COR-L47 (cell line): Measurements from ENCODE around the gene MND1.
A peak's percentile ranks its signal among the peaks of the same experiment; 100 is the strongest.

Source experiments
- DNase-seq: peaks from one replicate; lab custom pipeline; 2025; lab: John Stamatoyannopoulos, UW

MND1 gene, protein sequence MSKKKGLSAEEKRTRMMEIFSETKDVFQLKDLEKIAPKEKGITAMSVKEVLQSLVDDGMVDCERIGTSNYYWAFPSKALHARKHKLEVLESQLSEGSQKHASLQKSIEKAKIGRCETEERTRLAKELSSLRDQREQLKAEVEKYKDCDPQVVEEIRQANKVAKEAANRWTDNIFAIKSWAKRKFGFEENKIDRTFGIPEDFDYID

GRCh38 chr4:153344131-153345011, at the start of gene MND1:
MND1 (plus strand) TSS chr4:153344688; CDS start chr4:153344738, 50 bp downstream.
- DNase-seq, result peak; percentile 82

DNA sequence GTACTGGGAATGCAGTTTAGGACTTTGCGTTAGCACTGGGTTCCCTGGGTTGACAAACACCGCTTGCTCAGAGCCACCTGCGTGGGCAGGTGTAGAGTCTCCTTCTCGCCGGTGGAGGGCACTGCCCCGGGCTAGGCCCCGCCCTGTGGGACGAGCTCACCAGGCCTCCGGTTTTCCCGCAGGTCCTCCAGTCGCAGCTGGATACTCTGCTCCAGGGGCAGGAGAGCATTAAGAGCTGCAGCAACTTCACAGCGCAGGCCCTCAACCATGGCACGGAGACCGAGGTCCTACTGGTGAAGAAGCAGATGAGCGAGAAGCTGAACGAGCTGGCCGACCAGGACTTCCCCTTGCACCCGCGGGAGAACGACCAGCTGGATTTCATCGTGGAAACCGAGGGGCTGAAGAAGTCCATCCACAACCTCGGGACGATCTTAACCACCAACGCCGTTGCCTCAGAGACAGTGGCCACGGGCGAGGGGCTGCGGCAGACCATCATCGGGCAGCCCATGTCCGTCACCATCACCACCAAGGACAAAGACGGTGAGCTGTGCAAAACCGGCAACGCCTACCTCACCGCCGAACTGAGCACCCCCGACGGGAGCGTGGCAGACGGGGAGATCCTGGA, 49.2 kb upstream of the MND1 start:
- no peak for DNase-seq

GRCh38 chr4:153296040-153296823, 48.3 kb upstream of the MND1 start:
- DNase-seq, result no peak

DNA sequence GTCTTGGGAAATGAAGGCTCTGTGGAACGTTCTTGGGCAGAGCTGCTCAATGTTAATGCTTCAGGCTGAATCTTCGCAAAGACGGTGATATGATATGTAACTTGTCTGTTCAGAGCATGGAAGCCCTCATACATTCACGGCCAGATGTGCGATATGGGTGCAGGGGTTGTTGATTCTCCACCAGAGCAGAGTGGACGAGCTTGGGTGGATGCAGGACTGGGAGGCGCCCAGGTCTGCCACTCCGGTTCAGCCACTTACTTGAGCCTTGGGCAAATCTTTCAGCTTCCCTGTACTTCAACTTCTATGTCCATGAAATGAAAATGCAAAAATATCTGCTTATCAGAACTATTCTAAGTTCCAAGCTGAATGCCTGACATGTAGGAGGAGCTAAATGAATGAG, 47.4 kb upstream of the MND1 start:
- no peak for DNase-seq

- no peak for DNase-seq
These were observed 33.7 kb upstream of the MND1 start for GRCh38 chr4:153310793-153311192.

DNA sequence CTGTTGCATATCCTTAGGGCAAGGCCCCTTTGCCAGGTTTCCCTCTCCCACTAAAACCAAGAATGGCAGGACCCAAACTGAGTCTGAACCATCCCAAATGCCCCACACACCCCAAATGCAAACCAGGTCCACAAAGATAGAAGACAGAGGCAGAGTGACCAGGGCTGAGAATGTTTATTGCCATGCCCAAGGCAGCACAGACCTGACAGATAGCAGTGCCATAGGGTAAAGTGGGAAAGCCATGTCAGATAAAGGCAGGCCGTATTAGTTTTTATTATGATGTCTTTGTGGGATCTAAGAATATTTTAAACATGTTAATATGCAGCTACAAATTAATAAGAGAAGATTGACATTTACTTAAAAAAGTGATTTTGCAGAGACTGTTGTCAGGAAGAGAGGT, 29.6 kb upstream of the MND1 start:
- DNase-seq, result no peak

GRCh38 chr4:153318696-153319320, 25.7 kb upstream of the MND1 start:
- DNase-seq, result peak; percentile 55

GRCh38 chr4:153322791-153323190, 21.7 kb upstream of the MND1 start:
- DNase-seq, result no peak

DNA sequence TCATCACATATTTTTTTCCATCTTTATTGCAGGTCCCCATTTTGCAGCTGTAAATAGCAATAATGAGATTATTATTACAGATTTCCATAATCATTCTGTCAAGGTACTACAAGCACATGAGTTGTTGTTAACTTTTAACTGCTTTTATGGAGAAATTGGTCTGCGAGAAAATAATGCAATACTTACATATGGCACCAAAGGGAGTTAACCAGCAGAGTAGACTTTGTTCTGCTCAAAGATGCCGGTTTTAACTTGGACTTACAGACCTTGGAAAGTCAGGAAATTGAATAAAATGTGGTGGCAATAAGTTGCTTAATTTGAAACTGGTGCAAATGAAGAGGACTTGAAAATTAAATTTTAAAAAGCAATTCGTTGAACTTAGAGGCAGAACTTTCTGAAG, 20.4 kb upstream of the MND1 start:
- no peak for DNase-seq

- DNase-seq, result no peak
These were observed 18.9 kb upstream of the MND1 start for GRCh38 chr4:153325558-153325957.

DNA sequence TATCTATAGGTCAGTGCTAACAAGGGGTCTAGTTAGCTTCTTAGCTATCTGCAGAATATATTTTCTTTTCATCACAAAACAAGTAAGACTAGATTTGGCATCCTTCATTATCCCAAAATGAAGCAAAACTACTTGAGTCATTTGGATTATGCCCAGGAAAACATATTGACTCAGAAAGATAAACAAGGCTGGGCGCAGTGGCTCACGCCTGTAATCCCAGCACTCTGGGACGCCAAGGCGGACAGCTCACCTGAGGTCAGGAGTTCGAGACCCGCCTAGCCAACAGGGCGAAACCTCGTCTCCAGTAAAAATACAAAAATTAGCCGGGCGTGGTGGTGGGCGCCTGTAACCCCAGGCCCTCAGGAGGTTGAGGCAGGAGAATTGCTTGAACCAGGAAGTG, 18.0 kb upstream of the MND1 start:
- no peak for DNase-seq

- DNase-seq, result no peak
These were observed 17.2 kb upstream of the MND1 start for GRCh38 chr4:153327247-153327646.

DNA sequence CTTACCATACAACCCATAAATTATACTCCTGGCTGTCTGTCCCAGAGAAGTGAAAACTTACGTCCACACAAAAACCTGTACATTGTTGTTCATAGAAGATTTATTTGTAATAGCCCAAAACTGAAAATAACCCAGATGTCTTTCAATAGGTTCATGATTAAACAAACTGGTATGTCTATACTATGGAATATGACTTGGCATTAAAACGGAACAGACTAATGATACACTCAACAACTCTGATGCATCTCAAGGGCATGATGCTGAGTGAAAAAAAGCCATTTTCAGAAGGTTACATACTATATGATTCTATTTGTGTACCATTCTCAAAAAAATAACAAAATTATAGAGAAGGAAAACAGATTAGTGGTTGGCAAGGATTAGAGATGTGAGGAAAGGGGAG, 11.6 kb upstream of the MND1 start:
- DNase-seq, result no peak

GRCh38 chr4:153333874-153334273, 10.6 kb upstream of the MND1 start:
- DNase-seq, result no peak

DNA sequence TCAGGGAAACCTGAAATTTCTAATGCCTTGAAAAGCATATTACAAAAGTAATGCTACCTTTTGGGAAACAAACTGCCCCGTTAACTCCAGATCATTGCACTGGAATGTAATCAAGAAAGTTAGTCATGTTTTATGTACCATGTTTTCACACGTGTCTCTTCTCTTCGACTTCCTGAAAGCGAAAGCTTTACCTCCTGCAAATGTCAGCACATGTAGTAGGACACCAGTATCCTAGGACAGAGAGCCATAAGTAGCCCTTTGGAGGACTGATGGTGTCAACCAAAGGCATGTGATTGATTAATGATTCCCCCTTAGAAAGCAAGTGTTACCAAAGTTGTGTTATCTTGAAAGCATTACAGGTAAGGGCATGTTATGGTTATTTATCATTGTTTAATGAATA, 8.8 kb upstream of the MND1 start:
- DNase-seq, result no peak

GRCh38 chr4:153337686-153338085, 6.8 kb upstream of the MND1 start:
- no peak for DNase-seq

DNA sequence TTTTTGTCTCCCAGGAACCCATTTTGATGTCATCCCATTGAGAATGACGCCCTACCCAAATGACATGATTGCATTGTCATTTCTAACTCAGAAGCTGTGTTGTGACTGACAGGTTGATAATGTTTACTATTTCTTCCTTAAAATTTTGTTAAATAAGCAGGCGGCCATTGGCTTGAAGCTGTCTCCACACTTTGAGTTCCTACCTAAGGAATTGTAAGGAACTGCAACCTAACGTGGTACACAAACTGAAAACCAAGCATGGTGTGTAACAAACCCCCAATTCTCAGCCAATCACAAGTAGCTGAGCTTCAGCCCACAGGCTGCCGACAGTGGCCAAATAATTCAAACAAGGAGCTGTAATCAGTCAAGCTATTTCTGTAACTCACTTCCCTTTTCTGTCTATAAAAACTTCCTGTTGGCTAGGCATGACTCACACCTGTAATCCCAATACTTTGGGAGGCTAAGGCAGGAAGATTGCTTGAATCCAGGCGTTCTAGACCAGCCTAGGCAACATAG, 2.9 kb upstream of the MND1 start:
- DNase-seq, result no peak

DNA sequence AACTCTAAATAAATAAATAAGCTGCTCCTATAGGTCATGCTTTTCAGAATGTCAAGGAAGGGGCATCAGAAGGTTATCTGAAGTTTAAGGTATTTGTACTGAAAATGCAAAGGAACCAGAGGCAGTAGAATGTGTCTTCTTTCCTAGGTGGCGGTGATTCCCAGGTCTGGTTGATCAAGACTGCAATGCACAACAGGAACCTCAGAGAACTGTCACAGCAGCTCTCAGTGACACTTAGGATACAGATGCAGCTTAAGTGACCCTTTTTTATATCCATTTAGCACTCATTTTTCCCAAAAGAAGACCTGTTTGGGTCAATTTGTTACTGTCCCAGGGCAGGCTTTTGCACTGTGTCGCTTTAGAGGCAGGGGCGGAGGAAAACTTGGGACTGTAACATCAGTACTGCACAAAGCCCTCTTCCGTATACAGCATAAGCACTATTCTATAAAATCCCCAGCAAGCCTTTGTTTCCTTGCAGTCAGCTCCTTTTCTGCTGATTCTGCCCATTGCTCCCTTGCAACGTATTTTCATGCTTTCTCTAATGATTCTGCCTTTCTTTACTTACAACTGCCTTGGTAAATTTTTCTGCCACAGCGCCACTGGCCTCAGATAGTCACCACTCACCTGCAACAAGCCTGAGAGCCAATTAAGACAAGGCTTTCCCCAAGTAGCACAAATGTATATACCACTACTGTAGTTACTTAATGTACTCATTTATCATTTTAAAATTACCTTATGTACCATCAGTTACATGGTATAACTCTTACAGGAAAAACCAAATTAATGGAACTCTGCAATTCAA, 1.5 kb upstream of the MND1 start:
- DNase-seq, result no peak

DNA sequence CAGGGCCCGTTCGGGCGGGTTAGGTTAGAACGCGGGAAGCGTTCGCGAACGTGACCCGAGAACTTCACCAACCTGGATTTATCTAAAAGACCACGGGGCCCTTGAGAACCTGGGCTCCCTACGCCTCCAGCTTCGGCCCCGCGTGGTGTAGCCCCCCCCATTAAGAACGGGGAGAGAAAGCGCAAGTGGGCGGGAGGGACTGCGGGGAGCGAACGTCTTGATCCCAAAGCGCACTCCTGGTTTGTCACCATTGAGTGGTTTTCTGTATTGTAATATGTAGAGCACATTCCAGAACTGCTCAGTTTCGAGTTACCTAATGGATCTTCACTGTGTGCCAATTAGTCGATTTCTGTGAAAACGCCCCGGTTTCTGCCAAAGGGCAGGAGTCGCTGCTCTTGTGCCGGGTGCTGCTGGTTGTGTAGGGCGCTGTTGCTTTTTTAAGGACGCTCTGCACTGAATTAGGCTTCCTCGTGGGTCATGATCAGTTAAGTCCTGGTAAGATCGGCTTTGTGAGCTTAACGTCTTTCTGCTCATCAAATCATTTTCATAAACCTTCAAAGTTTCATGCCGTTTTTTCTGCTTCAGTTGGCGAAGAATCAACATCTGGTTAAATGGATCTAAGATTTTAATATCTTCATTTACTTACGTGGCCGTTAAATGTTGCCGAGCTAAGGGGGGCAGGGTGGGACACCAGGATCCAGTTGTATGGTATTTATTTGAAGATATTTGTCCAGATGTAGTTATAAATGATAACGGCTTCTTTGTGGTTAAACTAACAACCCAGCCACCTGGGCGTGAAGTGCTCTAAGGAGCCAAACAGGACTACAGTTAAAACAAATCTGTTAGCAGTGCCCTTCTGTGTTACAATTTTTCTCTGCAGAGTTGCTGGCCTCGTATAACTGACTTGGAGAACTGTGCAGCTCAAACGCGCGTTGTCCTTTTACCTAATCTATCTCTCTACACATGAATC, 809 bp downstream of the MND1 start:
- peak; percentile 48 for DNase-seq

DNA sequence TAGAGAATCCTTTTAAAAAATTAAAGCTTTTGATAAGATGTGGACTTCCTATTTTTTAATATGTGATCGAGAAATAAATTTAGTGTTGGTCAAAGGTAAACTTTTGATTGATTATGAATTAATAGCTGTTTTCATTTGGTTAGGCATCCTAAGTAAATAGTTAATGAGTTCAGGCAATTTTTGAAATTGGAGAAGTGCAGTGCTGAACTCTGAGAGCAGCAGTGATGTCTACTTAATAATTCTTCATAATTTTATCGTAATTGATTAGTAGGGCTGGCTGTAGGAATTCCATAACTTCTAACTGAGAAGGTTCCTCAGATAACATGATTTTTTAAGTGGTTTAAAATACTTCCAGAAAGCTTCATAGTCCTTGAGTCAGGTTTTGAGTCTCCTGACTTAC, 1.5 kb downstream of the MND1 start:
- no peak for DNase-seq
